Astrocyte (in vitro differentiated cells and primary cell): ENCODE results near the gene LRTM2. TPM values are rescaled to one million over a fixed set of nuclear protein-coding genes. Genes with fewer than 3 reads are reported as not detected.

ENCODE experiments used
- DNase-seq: peaks from one replicate; pipeline ENCODE4 v3.0.0-alpha.2; 2010; ENCODE audit warnings: low read depth
- FAIRE-seq: peaks from 2 replicates; lab custom pipeline; 2011; peaks lifted over from hg19 to GRCh38; lab: Jason Lieb, UNC
- H2AFZ ChIP-seq: 2 replicates; pipeline ENCODE4 v1.6.0; 2012; ENCODE audit warnings: low read depth, low read length, inconsistent platforms
- H3K27ac ChIP-seq: 2 replicates; pipeline ENCODE4 v1.5.1; 2011; ENCODE audit warnings: low read depth, low read length, inconsistent platforms
- H3K27me3 ChIP-seq: 2 replicates; pipeline ENCODE4 v1.6.0; 2011; ENCODE audit warnings: low read length, inconsistent platforms; ENCODE audit not compliant: insufficient read depth
- H3K36me3 ChIP-seq: 2 replicates; pipeline ENCODE4 v1.5.1; 2011; ENCODE audit warnings: low read length, inconsistent platforms; ENCODE audit not compliant: insufficient read depth
- H3K4me1 ChIP-seq: 2 replicates; pipeline ENCODE4 v1.5.1; 2011; ENCODE audit warnings: low read length, inconsistent platforms; ENCODE audit not compliant: insufficient read depth
- H3K4me2 ChIP-seq: 2 replicates; pipeline ENCODE4 v1.6.0; 2012; ENCODE audit warnings: low read length, inconsistent platforms
- H3K4me3 ChIP-seq: 2 replicates; pipeline ENCODE4 v1.5.1; 2011; ENCODE audit warnings: low read depth, mild to moderate bottlenecking, low read length, inconsistent platforms; ENCODE audit not compliant: insufficient read depth
- H3K79me2 ChIP-seq: 2 replicates; pipeline ENCODE4 v1.6.0; 2012; ENCODE audit warnings: mild to moderate bottlenecking, low read length, inconsistent platforms; ENCODE audit not compliant: insufficient read depth
- H3K9ac ChIP-seq: 2 replicates; pipeline ENCODE4 v1.6.0; 2012; ENCODE audit warnings: mild to moderate bottlenecking, low read length, inconsistent platforms
- H3K9me3 ChIP-seq: 2 replicates; pipeline ENCODE4 v1.5.1; 2012; ENCODE audit warnings: low read depth, mild to moderate bottlenecking, low read length, inconsistent platforms; ENCODE audit not compliant: insufficient read depth
- H4K20me1 ChIP-seq: 2 replicates; pipeline ENCODE4 v1.6.0; 2012; ENCODE audit warnings: low read length, inconsistent platforms; ENCODE audit not compliant: insufficient read depth
- H3K27ac Mint-ChIP-seq: one replicate; pipeline ENCODE4 v1.8.0; 2021; ENCODE audit warnings: mild to moderate bottlenecking, mixed read lengths; ENCODE audit not compliant: unreplicated experiment
- H3K27me3 Mint-ChIP-seq: one replicate; pipeline ENCODE4 v1.8.0; 2021; ENCODE audit warnings: low read depth, mixed read lengths; ENCODE audit not compliant: unreplicated experiment
- H3K36me3 Mint-ChIP-seq: one replicate; pipeline ENCODE4 v1.8.0; 2021; ENCODE audit warnings: low read depth, mixed read lengths; ENCODE audit not compliant: unreplicated experiment
- H3K4me1 Mint-ChIP-seq: one replicate; pipeline ENCODE4 v1.8.0; 2021; ENCODE audit warnings: low read depth, mixed read lengths; ENCODE audit not compliant: unreplicated experiment
- H3K4me3 Mint-ChIP-seq: one replicate; pipeline ENCODE4 v1.8.0; 2021; ENCODE audit warnings: mild to moderate bottlenecking, moderate library complexity, mixed read lengths; ENCODE audit not compliant: unreplicated experiment
- H3K9me3 Mint-ChIP-seq: one replicate; pipeline ENCODE4 v1.8.0; 2021; ENCODE audit warnings: mild to moderate bottlenecking, mixed read lengths; ENCODE audit not compliant: unreplicated experiment
- CTCF ChIP-seq: IDR thresholded peaks from 2 replicates; pipeline ENCODE4 v1.5.1; 2011; ENCODE audit warnings: low read depth, mild to moderate bottlenecking, inconsistent platforms, low read length, moderate library complexity; ENCODE audit not compliant: insufficient read depth
- EZH2 ChIP-seq: IDR thresholded peaks from 2 replicates; pipeline ENCODE4 v1.6.1; 2012; ENCODE audit warnings: mild to moderate bottlenecking, low read length, inconsistent platforms; ENCODE audit not compliant: insufficient read depth
- total RNA-seq: library from RNA; stranded (reverse); gene quantifications from 2 replicates; pipeline ENCODE4 v1.2.1, GENCODE V29; 2021

LRTM2 gene
- total RNA-seq, 1 donor from 2014 or later: not detected

GRCh38 chr12:1870086-1870485 lies 49.7 kb downstream of the LRTM2 start:
- Mint-ChIP-seq H3K9me3 (peaks cover 7% of the 10 kb centered on the region), H3K4me1 (no peaks in the 10 kb centered on the region), H3K27ac (no peak overlapping the region), H3K4me3 (no peak overlapping the region), H3K27me3 (peaks cover 34% of the 10 kb centered on the region), H3K36me3 (no peaks in the 10 kb centered on the region)
- Histone ChIP-seq H4K20me1 (no peaks in the 10 kb centered on the region), H3K4me3 (no peak overlapping the region), H2AFZ (no peak overlapping the region), H3K4me2 (no peak overlapping the region), H3K4me1 (no peaks in the 10 kb centered on the region), H3K79me2 (no peaks in the 10 kb centered on the region), H3K9ac (no peak overlapping the region), H3K27ac (no peak overlapping the region), H3K36me3 (no peaks in the 10 kb centered on the region), H3K27me3 (peaks cover 14% of the 10 kb centered on the region), H3K9me3 (peaks cover 6% of the 10 kb centered on the region)
- TF ChIP-seq CTCF: no peak
- no peak for TF ChIP-seq EZH2
- DNase-seq (no peak), FAIRE-seq (no peak)

GRCh38 chr12:1870998-1871917 lies 50.9 kb downstream of the LRTM2 start:
- no peak for DNase-seq
- TF ChIP-seq CTCF: no peak
- no peak for TF ChIP-seq EZH2
- no peak for FAIRE-seq

GRCh38 chr12:1872001-1872400 lies 51.6 kb downstream of the LRTM2 start:
- H3K27ac ChIP-seq: no peak overlapping the region
- H4K20me1 ChIP-seq: no peaks in the 10 kb centered on the region
- FAIRE-seq (no peak), DNase-seq (no peak)
- Mint-ChIP-seq H3K4me3 (no peak overlapping the region), H3K27me3 (peaks cover 52% of the 10 kb centered on the region), H3K4me1 (no peaks in the 10 kb centered on the region), H3K36me3 (no peaks in the 10 kb centered on the region), H3K9me3 (peaks cover 7% of the 10 kb centered on the region), H3K27ac (no peak overlapping the region)
- H3K4me3 ChIP-seq: no peak overlapping the region
- no peaks in the 10 kb centered on the region for H3K79me2 ChIP-seq
- H3K36me3 ChIP-seq: no peaks in the 10 kb centered on the region
- H2AFZ ChIP-seq: no peak overlapping the region
- peaks cover 6% of the 10 kb centered on the region for H3K9me3 ChIP-seq
- H3K4me1 ChIP-seq: no peaks in the 10 kb centered on the region
- no peak overlapping the region for H3K4me2 ChIP-seq
- TF ChIP-seq EZH2 (no peak), CTCF (no peak)
- H3K9ac ChIP-seq: no peak overlapping the region
- peaks cover 16% of the 10 kb centered on the region for H3K27me3 ChIP-seq

More at GRCh38 chr12:1870998-1871917, 50.9 kb downstream of the LRTM2 start:
- Histone ChIP-seq H3K27ac (no peak overlapping the region), H3K9ac (no peak overlapping the region), H3K36me3 (no peaks in the 10 kb centered on the region), H3K4me2 (no peak overlapping the region), H3K9me3 (peaks cover 6% of the 10 kb centered on the region), H3K79me2 (no peaks in the 10 kb centered on the region), H3K27me3 (peaks cover 18% of the 10 kb centered on the region), H3K4me1 (no peaks in the 10 kb centered on the region), H4K20me1 (no peaks in the 10 kb centered on the region), H3K4me3 (no peak overlapping the region), H2AFZ (no peak overlapping the region)
- Mint-ChIP-seq H3K27ac (no peak overlapping the region), H3K27me3 (peaks cover 45% of the 10 kb centered on the region), H3K9me3 (peaks cover 7% of the 10 kb centered on the region), H3K4me3 (no peak overlapping the region), H3K36me3 (no peaks in the 10 kb centered on the region), H3K4me1 (no peaks in the 10 kb centered on the region)
